Left ventricle myocardium superior (tissue), 1 donor: ENCODE results near the gene CCR2. TPM values are rescaled to one million over a fixed set of nuclear protein-coding genes. Genes with fewer than 3 reads are reported as not detected.
"Not testable (repeated sequence)": the region's sequence is repeated elsewhere in the genome, so short reads cannot be mapped to it uniquely, and the experiment has no call there.

Experiments
- ATAC-seq: fragments of 200-7000 bp; cut with Tn5 transposase; one replicate; pipeline ENCODE4 v1.9.1; 2020; ENCODE audit warnings: mild to moderate bottlenecking, moderate library complexity
- DNase-seq: peaks from one replicate; pipeline ENCODE4 v3.0.0-alpha.2; 2020
- intact Hi-C: fragments of 100-400 bp; cut with micrococcal nuclease; formaldehyde crosslinking; loops from one replicate; pipeline ENCODE4 v1.11.0; 2022
- total RNA-seq: library from RNA; stranded (reverse); fragmentation: NEBNext Ultra II Directional; extraction: Animal tissue kit (Norgen Biotek cat#: 25700); gene quantifications from one replicate; pipeline ENCODE4 v1.2.1, GENCODE V29; 2021
- donor health status: DM: no; HTN: yes; CAD: no; lungs with severe emphysema.

Gene CCR2
- total RNA-seq, 1 donor from 2014 or later, result 1.3 TPM

- DNase-seq (no peak), ATAC-seq (no peak)
- intact Hi-C loops, result no loop called here
These were observed 42.0 kb downstream of the CCR2 start for GRCh38 chr3:46395766-46396530.

DNA sequence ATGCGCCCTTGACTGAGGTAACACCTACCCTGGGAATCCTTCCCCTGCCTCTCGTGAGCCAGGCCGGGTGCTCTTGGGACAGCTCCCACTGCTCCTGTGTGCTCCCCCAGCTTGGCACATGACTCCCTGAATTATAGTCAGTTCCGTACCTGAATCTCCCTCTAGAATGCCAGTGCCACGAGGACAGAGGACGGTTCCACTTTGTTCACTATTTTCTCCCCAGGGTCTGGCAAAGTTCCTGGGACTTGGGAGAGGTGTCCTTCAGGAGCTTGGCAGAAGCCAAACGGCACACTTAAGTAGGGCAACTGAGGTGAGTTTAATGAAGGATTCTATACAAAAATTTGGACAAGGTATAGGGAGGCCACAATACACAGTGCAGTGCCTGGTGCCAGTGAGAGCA is 43.2 kb downstream of the CCR2 start:
- intact Hi-C loops, result no loop called here
- DNase-seq, result no peak
- ATAC-seq, result peak; percentile 24

- no peak for DNase-seq
- intact Hi-C loops, result no loop called here
- no peak for ATAC-seq
These were observed 44.5 kb downstream of the CCR2 start for GRCh38 chr3:46398186-46398955.

DNA sequence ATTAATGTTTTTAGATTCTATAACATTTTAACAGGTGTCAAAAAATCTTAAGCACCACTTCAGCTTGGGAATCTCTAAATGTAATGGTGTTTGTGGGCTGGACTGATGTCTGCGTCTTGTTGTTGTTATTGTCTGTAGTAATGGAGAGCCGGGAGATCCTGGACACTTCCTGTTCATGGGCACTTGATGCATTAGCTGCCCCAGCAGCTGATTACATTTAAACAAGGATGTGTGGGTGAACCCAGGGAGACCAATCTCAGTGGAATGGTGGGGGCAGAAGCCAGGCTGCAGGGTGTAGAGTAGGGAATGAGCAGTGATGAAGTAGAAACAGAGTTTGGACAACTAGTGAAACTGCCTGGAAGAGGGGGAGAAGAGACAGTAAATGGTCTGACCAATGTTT is 45.2 kb downstream of the CCR2 start:
- DNase-seq (no peak), ATAC-seq (no peak)
- intact Hi-C loops, result no loop called here

- intact Hi-C loops, result no loop called here
- ATAC-seq (no peak), DNase-seq (no peak)
These were observed 45.6 kb downstream of the CCR2 start for GRCh38 chr3:46399557-46399956.

- no peak for DNase-seq
- intact Hi-C loops, result no loop called here
- ATAC-seq, result peak; percentile 51
These were observed 46.3 kb downstream of the CCR2 start for GRCh38 chr3:46400000-46400734.

DNA sequence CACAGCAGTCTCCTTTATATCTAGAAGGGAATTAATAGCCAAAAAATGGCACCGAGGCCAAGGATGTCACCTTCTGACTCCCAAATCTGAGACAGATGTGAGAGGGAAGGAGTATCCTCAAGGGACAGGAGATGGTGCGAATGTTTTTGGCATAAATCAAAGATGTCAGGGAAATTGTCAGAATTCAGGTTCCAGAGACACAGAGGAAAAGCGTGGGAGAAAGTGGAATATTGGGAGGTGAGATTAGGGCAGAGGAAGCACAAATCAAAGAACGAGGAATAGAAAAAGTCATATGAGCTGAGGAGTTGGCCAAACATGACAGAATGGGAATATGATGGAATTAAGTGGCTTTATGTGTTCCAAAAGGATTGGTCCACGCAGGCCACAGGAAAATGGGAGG is 46.9 kb downstream of the CCR2 start:
- no peak for DNase-seq
- no peak for ATAC-seq
- intact Hi-C loops, result no loop called here

DNA sequence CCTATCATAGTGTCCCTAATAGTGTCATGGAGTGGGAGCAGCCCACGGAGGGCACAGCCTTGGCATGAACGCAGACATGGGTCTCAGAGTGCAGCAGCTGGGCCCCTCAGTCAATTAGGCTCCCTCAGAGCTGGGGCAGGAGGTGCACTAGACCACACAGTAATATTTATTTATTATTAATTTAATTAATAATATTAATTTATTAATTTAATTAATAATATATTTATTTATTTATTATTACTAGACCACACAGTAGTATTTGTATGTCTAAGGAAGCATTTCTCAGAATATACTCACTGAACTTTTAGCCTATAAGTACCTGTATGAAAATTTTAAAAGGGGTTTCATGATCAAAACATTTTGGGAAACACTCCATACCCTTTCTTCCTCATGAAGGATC is 47.7 kb downstream of the CCR2 start:
- ATAC-seq, result no peak
- intact Hi-C loops, result no loop called here
- DNase-seq, result no peak

GRCh38 chr3:46402902-46403301 is 49.0 kb downstream of the CCR2 start:
- intact Hi-C loops, DNase-seq, ATAC-seq: not testable (repeated sequence)

- DNase-seq, result no peak
- peak; percentile 4 for ATAC-seq
These were observed 51.5 kb downstream of the CCR2 start for GRCh38 chr3:46405301-46406019.

DNA sequence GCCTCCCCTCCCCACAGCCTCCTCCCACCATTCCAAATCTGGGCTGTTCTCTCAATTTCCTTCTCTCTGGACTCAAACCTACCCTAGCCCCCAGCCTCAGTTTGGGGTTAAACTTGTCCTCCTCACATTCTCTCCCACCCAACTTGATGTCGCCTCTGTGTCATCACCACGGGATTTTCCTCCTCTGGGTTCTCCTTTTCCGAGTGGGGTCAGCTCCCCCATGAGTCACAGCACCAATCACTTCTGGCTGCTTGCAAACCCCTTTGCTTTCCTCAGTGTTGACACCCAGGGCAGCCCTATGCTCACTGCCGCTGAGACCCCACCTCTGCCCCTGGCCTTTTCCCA is 52.5 kb downstream of the CCR2 start:
- intact Hi-C loops, result no loop called here
- DNase-seq, result no peak
- ATAC-seq, result no peak

More at GRCh38 chr3:46405301-46406019, 51.5 kb downstream of the CCR2 start:
- intact Hi-C loops, result no loop called here

- intact Hi-C loops, result no loop called here
- ATAC-seq (peak; percentile 70), DNase-seq (peak; percentile 44)
These were observed 53.1 kb downstream of the CCR2 start, which contains the start of the genes CCR5AS and CCRL2 for GRCh38 chr3:46406788-46407611. Gene CCR5AS (minus strand): TSS chr3:46407066. Gene CCRL2 (plus strand): TSS chr3:46407259. CDS start chr3:46408080, 821 bp downstream.

DNA sequence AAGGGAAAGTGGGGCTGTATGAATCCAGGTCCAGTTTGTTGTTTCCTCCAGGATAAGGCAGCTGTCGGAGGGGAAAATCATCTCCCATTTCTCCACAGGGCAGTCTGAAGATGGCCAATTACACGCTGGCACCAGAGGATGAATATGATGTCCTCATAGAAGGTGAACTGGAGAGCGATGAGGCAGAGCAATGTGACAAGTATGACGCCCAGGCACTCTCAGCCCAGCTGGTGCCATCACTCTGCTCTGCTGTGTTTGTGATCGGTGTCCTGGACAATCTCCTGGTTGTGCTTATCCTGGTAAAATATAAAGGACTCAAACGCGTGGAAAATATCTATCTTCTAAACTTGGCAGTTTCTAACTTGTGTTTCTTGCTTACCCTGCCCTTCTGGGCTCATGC is 54.1 kb downstream of the CCR2 start:
- intact Hi-C loops, result no loop called here
- ATAC-seq (peak; percentile 76), DNase-seq (no peak)

DNA sequence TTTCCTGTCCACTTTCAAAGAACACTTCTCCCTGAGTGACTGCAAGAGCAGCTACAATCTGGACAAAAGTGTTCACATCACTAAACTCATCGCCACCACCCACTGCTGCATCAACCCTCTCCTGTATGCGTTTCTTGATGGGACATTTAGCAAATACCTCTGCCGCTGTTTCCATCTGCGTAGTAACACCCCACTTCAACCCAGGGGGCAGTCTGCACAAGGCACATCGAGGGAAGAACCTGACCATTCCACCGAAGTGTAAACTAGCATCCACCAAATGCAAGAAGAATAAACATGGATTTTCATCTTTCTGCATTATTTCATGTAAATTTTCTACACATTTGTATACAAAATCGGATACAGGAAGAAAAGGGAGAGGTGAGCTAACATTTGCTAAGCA is 54.9 kb downstream of the CCR2 start:
- ATAC-seq (no peak), DNase-seq (no peak)
- intact Hi-C loops, result no loop called here

DNA sequence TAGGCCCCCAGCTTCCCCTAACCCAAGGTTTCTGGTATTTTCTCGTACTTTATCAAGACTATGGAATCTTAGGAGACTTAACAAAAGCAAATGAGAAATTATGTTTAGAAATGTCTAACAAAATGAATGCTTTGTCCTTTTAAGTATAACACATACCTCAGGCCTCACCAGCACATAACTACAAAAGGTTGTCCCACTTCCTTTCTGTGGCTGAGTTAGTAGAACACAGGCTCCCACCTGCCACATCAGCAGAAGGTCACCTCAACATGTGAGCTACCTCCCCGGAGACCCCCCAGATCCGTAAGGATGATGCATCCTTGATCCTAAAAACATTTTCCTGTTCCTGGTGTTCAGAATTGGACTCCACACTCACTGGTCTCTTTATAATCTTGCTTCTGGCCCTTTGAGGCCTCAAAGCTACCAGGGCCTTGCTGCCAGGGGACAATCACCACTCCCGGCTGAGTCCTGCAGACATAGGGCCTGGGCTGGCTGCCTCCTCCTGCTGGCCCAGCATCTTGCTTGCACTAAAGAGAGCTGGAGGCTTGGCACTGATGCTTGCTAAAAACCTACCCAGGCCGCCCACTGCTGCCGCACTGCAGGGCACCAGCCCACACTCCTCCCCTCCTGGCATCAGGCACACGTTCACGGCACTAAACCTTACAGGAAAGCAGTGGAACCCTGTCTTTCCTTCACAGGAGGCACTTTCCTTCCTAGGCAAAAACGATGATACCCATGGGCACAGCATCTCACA is 56.0 kb downstream of the CCR2 start:
- peak; percentile 35 for ATAC-seq
- intact Hi-C loops, result no loop called here
- DNase-seq, result peak; percentile 61
